ENCODE results near the gene ADAMTS7. TPM values are rescaled to one million over a fixed set of nuclear protein-coding genes. Genes with fewer than 3 reads are reported as not detected.
"Not testable (repeated sequence)": the region's sequence is repeated elsewhere in the genome, so short reads cannot be mapped to it uniquely, and the experiment has no call there.

The ADAMTS7 gene
- total RNA-seq, 4 donors from 2014 or later: 0.95 to 4.8 (median 1.7) TPM

- H3K4me1 ChIP-seq; H3K27me3 ChIP-seq; H3K36me3 ChIP-seq; H3K4me3 ChIP-seq; in situ Hi-C loops (cut with MboI; ENCODE audit: low pct_ligation_motif_present in 1 of 4, low pct_unique_long_range_greater_than_20kb in 1 of 4, low sequenced_read_pairs in 3 of 4); DNase-seq; H3K27ac ChIP-seq; H3K9me3 ChIP-seq: not testable (repeated sequence)
- intact Hi-C loops (cut with DNase I; ENCODE audit: low total_unique reads): loop anchor here (10.0 kb wide), 2 partner anchors 115 to 795 kb away; no protein-coding TSS in a partner anchor
- WGBS, 2 donors (ENCODE audit: low coverage in 1 of 2): 77 to 89% methylated on average over 4 to 12 of the region's 12 CpGs
These were observed 41.6 kb downstream of the ADAMTS7 start for GRCh38 chr15:78769473-78770225.

- WGBS, 2 donors (ENCODE audit: low coverage in 1 of 2): 60 to 79% methylated on average over 2 to 17 of the region's 18 CpGs
These were observed 42.5 kb downstream of the ADAMTS7 start for GRCh38 chr15:78768531-78769408.

GRCh38 chr15:78768096-78768495, 43.2 kb downstream of the ADAMTS7 start:
- H3K4me3 ChIP-seq: no peak overlapping the region
- TF ChIP-seq, protein P1, sequence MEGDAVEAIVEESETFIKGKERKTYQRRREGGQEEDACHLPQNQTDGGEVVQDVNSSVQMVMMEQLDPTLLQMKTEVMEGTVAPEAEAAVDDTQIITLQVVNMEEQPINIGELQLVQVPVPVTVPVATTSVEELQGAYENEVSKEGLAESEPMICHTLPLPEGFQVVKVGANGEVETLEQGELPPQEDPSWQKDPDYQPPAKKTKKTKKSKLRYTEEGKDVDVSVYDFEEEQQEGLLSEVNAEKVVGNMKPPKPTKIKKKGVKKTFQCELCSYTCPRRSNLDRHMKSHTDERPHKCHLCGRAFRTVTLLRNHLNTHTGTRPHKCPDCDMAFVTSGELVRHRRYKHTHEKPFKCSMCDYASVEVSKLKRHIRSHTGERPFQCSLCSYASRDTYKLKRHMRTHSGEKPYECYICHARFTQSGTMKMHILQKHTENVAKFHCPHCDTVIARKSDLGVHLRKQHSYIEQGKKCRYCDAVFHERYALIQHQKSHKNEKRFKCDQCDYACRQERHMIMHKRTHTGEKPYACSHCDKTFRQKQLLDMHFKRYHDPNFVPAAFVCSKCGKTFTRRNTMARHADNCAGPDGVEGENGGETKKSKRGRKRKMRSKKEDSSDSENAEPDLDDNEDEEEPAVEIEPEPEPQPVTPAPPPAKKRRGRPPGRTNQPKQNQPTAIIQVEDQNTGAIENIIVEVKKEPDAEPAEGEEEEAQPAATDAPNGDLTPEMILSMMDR (IDR thresholded peaks at IDR 0.05): no peak
- no peak for TF ChIP-seq POLR2A (IDR thresholded peaks at IDR 0.05)
- no peak for TF ChIP-seq POLR2AphosphoS5 (IDR thresholded peaks at IDR 0.05)
- no peak for TF ChIP-seq EP300 (IDR thresholded peaks at IDR 0.05; ENCODE audit: low read depth)
- intact Hi-C loops (cut with DNase I; ENCODE audit: low total_unique reads): loop anchor here (10.0 kb wide), 1 partner anchor 117 kb away; no protein-coding TSS in a partner anchor
- no peak for DNase-seq
- H3K27ac ChIP-seq: no peak overlapping the region
- 77% methylated on average over 13 of the region's 13 CpGs; no CpG with 5 or more reads in 1 of the 2 donors for WGBS, 2 donors (ENCODE audit: low coverage in 1 of 2)
- H3K27me3 ChIP-seq: no peaks in the 10 kb centered on the region
- H3K36me3 ChIP-seq: no peaks in the 10 kb centered on the region
- in situ Hi-C loops (cut with MboI; ENCODE audit: low pct_ligation_motif_present in 1 of 4, low pct_unique_long_range_greater_than_20kb in 1 of 4, low sequenced_read_pairs in 3 of 4): no loop called here
- H3K9me3 ChIP-seq: no peaks in the 10 kb centered on the region
- no peaks in the 10 kb centered on the region for H3K4me1 ChIP-seq

More at GRCh38 chr15:78768531-78769408, 42.5 kb downstream of the ADAMTS7 start:
- Histone ChIP-seq H3K36me3 (no peaks in the 10 kb centered on the region), H3K9me3 (no peaks in the 10 kb centered on the region), H3K27me3 (no peaks in the 10 kb centered on the region), H3K4me3 (no peak overlapping the region), H3K27ac (no peak overlapping the region), H3K4me1 (no peaks in the 10 kb centered on the region)
- intact Hi-C loops (cut with DNase I; ENCODE audit: low total_unique reads) (loop anchor here (10.0 kb wide), 1 partner anchor 116 kb away; no protein-coding TSS in a partner anchor), in situ Hi-C loops (cut with MboI; ENCODE audit: low pct_ligation_motif_present in 1 of 4, low pct_unique_long_range_greater_than_20kb in 1 of 4, low sequenced_read_pairs in 3 of 4) (no loop called here)
- DNase-seq: no peak
- TF ChIP-seq EP300 (IDR thresholded peaks at IDR 0.05; ENCODE audit: low read depth) (no peak), POLR2A (IDR thresholded peaks at IDR 0.05) (no peak), POLR2AphosphoS5 (IDR thresholded peaks at IDR 0.05) (no peak)
- TF ChIP-seq, protein P1 (IDR thresholded peaks at IDR 0.05): no peak

GRCh38 chr15:78767331-78767951, 43.8 kb downstream of the ADAMTS7 start:
- intact Hi-C loops (cut with DNase I; ENCODE audit: low total_unique reads): loop anchor here (10.0 kb wide), 1 partner anchor 117 kb away; no protein-coding TSS in a partner anchor
- TF ChIP-seq EP300 (IDR thresholded peaks at IDR 0.05; ENCODE audit: low read depth) (no peak), POLR2A (IDR thresholded peaks at IDR 0.05) (no peak), POLR2AphosphoS5 (IDR thresholded peaks at IDR 0.05) (no peak)
- WGBS, 2 donors (ENCODE audit: low coverage in 1 of 2): 79% methylated on average over 12 of the region's 16 CpGs; no CpG with 5 or more reads in 1 of the 2 donors
- Histone ChIP-seq H3K4me3 (no peak overlapping the region), H3K36me3 (no peaks in the 10 kb centered on the region), H3K27ac (no peak overlapping the region), H3K4me1 (no peaks in the 10 kb centered on the region), H3K9me3 (no peaks in the 10 kb centered on the region), H3K27me3 (no peaks in the 10 kb centered on the region)
- peak; percentile 4 for DNase-seq
- in situ Hi-C loops (cut with MboI; ENCODE audit: low pct_ligation_motif_present in 1 of 4, low pct_unique_long_range_greater_than_20kb in 1 of 4, low sequenced_read_pairs in 3 of 4): no loop called here

GRCh38 chr15:78766641-78767071, 44.6 kb downstream of the ADAMTS7 start:
- H3K4me1 ChIP-seq; H3K27ac ChIP-seq; DNase-seq; H3K27me3 ChIP-seq; H3K36me3 ChIP-seq; H3K4me3 ChIP-seq; in situ Hi-C loops (cut with MboI; ENCODE audit: low pct_ligation_motif_present in 1 of 4, low pct_unique_long_range_greater_than_20kb in 1 of 4, low sequenced_read_pairs in 3 of 4); H3K9me3 ChIP-seq: not testable (repeated sequence)
- intact Hi-C loops (cut with DNase I; ENCODE audit: low total_unique reads): loop anchor here (10.0 kb wide), 1 partner anchor 118 kb away; no protein-coding TSS in a partner anchor
- 94% methylated on average over 10 of the region's 21 CpGs; no CpG with 5 or more reads in 1 of the 2 donors for WGBS, 2 donors (ENCODE audit: low coverage in 1 of 2)
